Measurements from ENCODE around the gene MBD3.

The MBD3 gene

DNA sequence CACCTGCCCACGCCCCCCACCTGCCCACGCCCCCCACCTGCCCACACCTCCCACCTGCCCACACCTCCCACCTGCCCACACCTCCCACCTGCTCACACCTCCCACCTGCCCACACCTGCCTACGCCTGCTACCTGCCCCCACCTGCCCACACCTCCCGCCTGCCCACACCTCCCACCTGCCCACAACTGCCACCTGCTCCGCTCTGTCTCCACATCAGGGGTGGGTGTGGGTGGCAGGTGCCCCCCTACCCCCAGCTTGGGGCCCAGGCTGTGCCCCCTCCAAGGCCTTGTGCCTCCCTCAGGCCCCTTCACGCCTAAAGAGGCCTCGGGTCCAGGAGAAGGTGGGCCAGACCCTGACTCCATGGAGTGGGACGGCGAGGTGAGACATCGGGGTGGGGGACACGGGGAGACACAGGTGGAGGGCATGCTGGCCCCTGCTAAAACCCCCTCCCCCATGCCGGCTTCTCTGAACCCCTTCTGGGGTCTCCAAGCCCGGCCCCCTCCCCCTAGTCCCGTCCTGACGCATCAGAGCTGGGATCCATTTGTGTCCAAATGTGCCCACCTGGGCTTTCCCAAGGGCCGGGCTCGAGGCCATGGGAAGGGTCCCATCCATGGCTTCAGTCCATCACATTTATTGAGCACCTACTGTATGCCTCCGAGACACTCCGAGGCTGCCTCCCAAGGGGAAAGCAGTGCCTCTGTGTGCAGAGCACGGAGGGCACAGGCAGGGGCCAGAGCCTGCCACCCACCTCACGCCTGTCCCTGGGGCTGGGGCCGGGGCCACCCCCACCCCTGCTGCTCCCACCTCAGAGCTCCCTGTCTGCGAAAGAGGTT lies 63.9 kb downstream of the MBD3 start:
- TF ChIP-seq TAF1 (IDR thresholded peaks at IDR 0.05; ENCODE audit: borderline replicate concordance, low read depth, low read length), result no peak
- no peak for TF ChIP-seq POLR2A (IDR thresholded peaks at IDR 0.05; ENCODE audit: low read depth, low read length)
- no peak for TF ChIP-seq POLR2AphosphoS5 (IDR thresholded peaks at IDR 0.05; ENCODE audit: low read depth, low read length)
- FAIRE-seq (no peak), DNase-seq (ENCODE audit: insufficient read length) (no peak)

DNA sequence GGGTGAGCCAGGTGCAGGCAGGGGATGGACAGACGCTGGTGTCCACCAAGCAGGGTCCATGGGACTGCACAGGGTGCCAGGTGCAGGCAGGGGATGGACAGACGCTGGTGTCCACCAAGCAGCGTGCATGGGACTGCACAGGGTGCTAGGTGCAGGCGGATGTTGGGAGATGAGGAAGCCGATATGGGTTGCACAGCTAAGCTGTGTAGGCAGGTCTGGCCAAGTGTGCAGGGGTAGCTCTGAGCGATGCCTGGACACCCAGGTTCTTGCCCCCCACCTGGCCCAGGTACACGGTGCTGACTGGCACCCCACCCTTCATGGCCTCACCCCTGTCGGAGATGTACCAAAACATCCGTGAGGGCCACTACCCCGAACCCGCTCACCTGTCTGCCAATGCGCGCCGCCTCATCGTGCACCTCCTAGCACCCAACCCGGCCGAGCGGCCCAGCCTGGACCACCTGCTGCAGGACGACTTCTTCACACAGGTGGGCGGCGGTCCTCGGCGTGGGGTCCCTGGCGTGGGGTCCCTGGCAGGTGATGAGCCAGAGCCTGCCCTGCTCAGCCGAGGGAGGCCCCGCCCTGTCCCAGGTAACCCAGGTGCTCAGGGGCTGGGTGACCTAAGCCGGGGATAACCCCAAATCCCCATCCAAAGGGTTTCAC lies 64.9 kb downstream of the MBD3 start:
- DNase-seq (ENCODE audit: insufficient read length), result no peak
- no peak for FAIRE-seq
- TF ChIP-seq TAF1 (IDR thresholded peaks at IDR 0.05; ENCODE audit: borderline replicate concordance, low read depth, low read length) (no peak), POLR2A (IDR thresholded peaks at IDR 0.05; ENCODE audit: low read depth, low read length) (no peak), POLR2AphosphoS5 (IDR thresholded peaks at IDR 0.05; ENCODE audit: low read depth, low read length) (no peak)

DNA sequence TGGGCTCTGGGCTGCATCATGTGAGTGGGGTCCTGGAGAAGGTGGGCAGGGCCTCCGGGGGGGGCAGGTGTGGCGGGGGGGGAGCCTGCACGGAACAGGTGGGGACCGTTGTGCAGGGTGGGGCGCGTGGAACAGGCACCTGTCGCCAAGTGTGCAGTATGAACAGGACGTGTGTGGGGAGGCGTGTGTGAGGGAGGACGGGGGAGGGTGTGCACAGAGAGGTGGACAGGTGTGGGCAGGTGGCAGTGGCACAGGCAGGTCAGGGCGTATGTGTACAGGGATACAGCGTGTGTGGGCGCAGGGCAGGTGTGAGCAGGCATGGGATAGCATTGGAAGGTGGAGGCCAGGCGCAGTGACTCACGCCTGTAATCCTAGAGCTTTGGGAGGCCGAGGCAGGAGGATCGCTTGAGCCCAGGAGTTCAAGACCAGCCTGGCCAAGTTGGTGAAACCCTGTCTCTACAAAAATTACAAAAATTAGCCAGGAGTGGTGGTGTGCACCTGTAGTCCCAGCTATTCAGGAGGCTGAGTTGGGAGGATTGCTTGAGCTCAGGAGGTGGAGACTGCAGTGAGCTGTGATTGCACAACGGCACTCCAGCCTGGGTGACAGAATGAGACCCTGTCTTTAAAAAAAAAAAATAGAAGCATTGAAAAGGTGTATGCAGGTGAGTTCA lies 65.6 kb downstream of the MBD3 start:
- DNase-seq (ENCODE audit: insufficient read length) (no peak), FAIRE-seq (no peak)
- TF ChIP-seq POLR2AphosphoS5 (IDR thresholded peaks at IDR 0.05; ENCODE audit: low read depth, low read length) (no peak), POLR2A (IDR thresholded peaks at IDR 0.05; ENCODE audit: low read depth, low read length) (no peak), TAF1 (IDR thresholded peaks at IDR 0.05; ENCODE audit: borderline replicate concordance, low read depth, low read length) (no peak)

DNA sequence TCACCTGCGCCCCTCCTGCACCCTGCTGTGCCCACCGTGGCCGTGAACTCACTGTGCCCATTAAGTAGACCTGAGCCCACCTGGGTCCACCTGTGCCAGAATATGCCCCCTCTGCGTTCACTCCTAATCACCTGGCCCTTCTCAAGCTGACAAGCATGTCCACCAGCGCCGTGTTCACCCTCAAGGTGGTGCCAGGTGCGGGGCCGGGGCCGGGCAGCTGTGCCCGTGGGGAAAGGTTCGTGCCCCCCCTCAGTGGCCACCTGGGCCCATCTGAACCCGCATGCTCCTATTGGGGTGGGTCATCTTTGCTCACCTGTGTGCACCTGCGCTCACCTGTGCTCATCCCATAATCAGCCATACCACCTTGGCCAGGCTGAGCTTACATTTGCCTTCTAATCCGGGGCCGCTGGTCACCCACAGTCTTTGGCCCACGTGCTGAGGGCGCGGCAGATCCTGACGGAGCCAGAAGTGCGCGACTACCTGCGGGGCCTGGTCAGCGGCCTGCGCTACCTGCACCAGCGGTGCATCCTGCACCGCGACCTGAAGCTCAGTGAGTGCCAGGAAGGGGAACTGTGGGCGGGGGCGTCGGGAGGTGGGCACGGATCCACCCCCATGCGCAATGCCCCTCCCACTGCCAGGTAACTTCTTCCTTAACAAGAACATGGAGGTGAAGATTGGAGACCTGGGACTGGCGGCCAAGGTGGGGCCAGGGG lies 66.4 kb downstream of the MBD3 start:
- FAIRE-seq (no peak), DNase-seq (ENCODE audit: insufficient read length) (no peak)
- TF ChIP-seq POLR2AphosphoS5 (IDR thresholded peaks at IDR 0.05; ENCODE audit: low read depth, low read length) (no peak), POLR2A (IDR thresholded peaks at IDR 0.05; ENCODE audit: low read depth, low read length) (no peak), TAF1 (IDR thresholded peaks at IDR 0.05; ENCODE audit: borderline replicate concordance, low read depth, low read length) (no peak)

DNA sequence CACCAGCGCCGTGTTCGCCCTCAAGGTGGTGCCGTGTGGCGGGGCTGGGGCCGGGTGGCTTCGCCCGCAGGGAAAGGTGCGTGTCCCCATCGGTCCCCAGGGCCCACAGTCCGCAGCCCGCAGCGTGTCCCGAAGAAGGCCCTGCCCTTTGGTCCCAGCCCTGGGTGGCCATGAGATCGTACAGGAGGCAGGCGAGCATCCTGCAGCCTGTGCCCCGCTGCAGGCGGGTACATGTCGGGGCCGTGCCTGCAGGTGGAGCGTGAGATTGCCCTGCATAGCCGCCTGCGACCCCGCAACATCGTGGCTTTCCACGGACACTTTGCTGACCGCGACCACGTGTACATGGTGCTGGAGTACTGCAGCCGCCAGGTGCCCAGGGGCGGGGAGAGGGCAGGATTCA lies 67.3 kb downstream of the MBD3 start:
- FAIRE-seq (no peak), DNase-seq (ENCODE audit: insufficient read length) (no peak)
- TF ChIP-seq POLR2AphosphoS5 (IDR thresholded peaks at IDR 0.05; ENCODE audit: low read depth, low read length) (no peak), TAF1 (IDR thresholded peaks at IDR 0.05; ENCODE audit: borderline replicate concordance, low read depth, low read length) (no peak), POLR2A (IDR thresholded peaks at IDR 0.05; ENCODE audit: low read depth, low read length) (no peak)

DNA sequence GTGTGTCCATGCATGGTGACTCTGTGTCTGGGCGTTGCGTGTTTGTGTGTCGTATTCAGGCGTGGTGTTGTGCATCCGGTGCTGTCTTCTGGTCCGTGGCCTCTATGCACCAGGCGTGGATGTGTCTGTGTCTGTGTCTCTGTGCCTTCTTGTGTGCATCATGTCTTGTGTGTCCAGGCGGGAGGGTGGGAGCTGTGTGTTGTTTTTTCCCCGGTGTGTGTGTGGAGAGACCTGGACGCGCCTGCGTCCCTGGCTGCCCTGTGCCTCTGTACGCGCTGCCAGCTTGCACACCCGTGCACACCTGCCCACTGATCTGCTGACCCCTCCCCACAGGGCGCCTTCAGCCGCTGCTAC lies 67.7 kb downstream of the MBD3 start:
- DNase-seq (ENCODE audit: insufficient read length), result no peak
- no peak for FAIRE-seq
- TF ChIP-seq POLR2AphosphoS5 (IDR thresholded peaks at IDR 0.05; ENCODE audit: low read depth, low read length) (no peak), POLR2A (IDR thresholded peaks at IDR 0.05; ENCODE audit: low read depth, low read length) (no peak), TAF1 (IDR thresholded peaks at IDR 0.05; ENCODE audit: borderline replicate concordance, low read depth, low read length) (no peak)

DNA sequence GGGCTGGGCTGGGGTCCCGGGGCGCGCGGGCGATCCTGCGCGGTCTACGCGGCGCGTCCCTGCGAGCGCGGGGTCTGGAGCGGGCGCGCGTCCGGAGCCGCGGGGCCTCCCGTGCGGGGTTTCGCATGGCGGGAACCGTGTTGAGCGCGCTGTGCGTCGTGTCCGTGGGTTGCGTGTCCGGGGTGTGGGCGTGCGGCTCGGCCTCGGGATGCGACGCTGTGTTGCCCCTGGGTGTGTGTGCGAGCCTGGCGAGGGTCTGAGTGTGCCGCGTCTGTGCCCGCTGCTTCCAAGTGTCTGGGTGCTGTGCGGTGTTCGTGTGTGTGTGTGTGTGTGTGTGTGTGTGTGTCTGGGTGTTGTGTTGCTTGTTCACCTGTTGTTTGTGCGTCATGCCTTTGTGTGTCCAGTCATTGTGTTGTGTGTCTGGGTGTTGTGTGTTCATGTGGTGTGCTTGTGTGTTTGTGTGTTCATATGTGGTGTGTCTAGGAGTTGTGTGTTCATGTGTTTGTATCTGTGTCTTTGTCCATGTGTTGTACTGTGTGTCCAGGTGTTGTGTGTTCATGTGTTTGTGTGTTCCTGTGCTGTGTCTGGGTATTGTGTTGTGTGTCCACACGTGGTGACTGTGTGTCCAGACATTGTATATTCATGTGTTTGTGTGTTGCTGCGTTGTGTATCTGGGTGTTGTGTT lies 68.2 kb downstream of the MBD3 start:
- no peak for DNase-seq (ENCODE audit: insufficient read length)
- FAIRE-seq, result no peak
- TF ChIP-seq POLR2A (IDR thresholded peaks at IDR 0.05; ENCODE audit: low read depth, low read length) (no peak), POLR2AphosphoS5 (IDR thresholded peaks at IDR 0.05; ENCODE audit: low read depth, low read length) (no peak), TAF1 (IDR thresholded peaks at IDR 0.05; ENCODE audit: borderline replicate concordance, low read depth, low read length) (no peak)

Data from GM12892 (cell line).